ENCODE results near the gene RGSL1. TPM values are rescaled to one million over a fixed set of nuclear protein-coding genes. Genes with fewer than 3 reads are reported as not detected.
"Not testable (repeated sequence)": the region's sequence is repeated elsewhere in the genome, so short reads cannot be mapped to it uniquely, and the experiment has no call there.

The RGSL1 gene
- total RNA-seq, 2 donors from 2014 or later = not detected

- Mint-ChIP-seq H3K9me3 (peaks cover 12% of the 10 kb centered on the region), H3K27me3 (ENCODE audit: insufficient read depth) (peaks cover 10% of the 10 kb centered on the region), H3K27ac (no peak overlapping the region), H3K4me3 (no peak overlapping the region), H3K36me3 (ENCODE audit: low read depth) (no peaks in the 10 kb centered on the region), H3K4me1 (peaks cover 15% of the 10 kb centered on the region)
- Histone ChIP-seq H3K36me3 (ENCODE audit: control insufficient read depth, insufficient read depth, low read length) (no peaks in the 10 kb centered on the region), H3K4me3 (ENCODE audit: low read length) (no peak overlapping the region), H3K9me3 (ENCODE audit: control insufficient read depth, low read length) (peaks cover 6% of the 10 kb centered on the region), H3K9ac (ENCODE audit: extremely low read depth, low read length, poor library complexity, severe bottlenecking) (no peak overlapping the region), H3K4me1 (ENCODE audit: control insufficient read depth, insufficient read depth, low read length) (peaks cover 2% of the 10 kb centered on the region), H3K27ac (ENCODE audit: low read depth, low read length) (no peak overlapping the region), H3K27me3 (ENCODE audit: control insufficient read depth, insufficient read depth, low read length, poor library complexity, severe bottlenecking) (peaks cover 20% of the 10 kb centered on the region)
- 0 to 2% methylated on average over 2 to 3 of the region's 3 CpGs for WGBS, 2 experiments (ENCODE audit: insufficient coverage in 1 of 2, insufficient read length in 1 of 2)
- TF ChIP-seq, protein P1, sequence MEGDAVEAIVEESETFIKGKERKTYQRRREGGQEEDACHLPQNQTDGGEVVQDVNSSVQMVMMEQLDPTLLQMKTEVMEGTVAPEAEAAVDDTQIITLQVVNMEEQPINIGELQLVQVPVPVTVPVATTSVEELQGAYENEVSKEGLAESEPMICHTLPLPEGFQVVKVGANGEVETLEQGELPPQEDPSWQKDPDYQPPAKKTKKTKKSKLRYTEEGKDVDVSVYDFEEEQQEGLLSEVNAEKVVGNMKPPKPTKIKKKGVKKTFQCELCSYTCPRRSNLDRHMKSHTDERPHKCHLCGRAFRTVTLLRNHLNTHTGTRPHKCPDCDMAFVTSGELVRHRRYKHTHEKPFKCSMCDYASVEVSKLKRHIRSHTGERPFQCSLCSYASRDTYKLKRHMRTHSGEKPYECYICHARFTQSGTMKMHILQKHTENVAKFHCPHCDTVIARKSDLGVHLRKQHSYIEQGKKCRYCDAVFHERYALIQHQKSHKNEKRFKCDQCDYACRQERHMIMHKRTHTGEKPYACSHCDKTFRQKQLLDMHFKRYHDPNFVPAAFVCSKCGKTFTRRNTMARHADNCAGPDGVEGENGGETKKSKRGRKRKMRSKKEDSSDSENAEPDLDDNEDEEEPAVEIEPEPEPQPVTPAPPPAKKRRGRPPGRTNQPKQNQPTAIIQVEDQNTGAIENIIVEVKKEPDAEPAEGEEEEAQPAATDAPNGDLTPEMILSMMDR (conservative IDR thresholded peaks at IDR 0.05) = peak; percentile 90
- DNase-seq = peak; percentile 76
Measured at GRCh38 chr1:182446033-182446669, 3.8 kb upstream of the RGSL1 start.

DNA sequence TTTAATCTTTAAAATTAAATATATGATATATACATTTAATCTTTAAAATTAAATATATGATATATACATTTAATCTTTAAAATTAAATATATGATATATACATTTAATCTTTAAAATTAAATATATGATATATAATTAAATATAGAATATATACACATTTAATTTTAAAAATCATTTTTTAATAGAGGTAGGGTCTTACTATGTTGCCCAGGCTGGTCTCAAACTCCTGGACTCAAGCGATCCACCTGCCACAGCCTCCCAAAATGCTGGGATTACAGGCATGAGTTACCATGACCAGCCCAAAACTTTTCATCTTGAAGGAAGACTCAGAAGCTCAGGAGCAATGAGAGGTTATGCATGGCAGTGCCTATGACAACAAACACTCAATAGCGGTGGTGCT, 2.8 kb upstream of the RGSL1 start:
- not testable (repeated sequence) for H3K4me3 ChIP-seq (ENCODE audit: low read length); H3K9me3 ChIP-seq (ENCODE audit: control insufficient read depth, low read length); H3K9ac ChIP-seq (ENCODE audit: extremely low read depth, low read length, poor library complexity, severe bottlenecking); H3K4me3 Mint-ChIP-seq; H3K27ac ChIP-seq (ENCODE audit: low read depth, low read length); H3K36me3 Mint-ChIP-seq (ENCODE audit: low read depth); H3K36me3 ChIP-seq (ENCODE audit: control insufficient read depth, insufficient read depth, low read length); H3K4me1 ChIP-seq (ENCODE audit: control insufficient read depth, insufficient read depth, low read length); H3K27ac Mint-ChIP-seq; DNase-seq; H3K9me3 Mint-ChIP-seq
- H3K27me3 ChIP-seq (ENCODE audit: control insufficient read depth, insufficient read depth, low read length, poor library complexity, severe bottlenecking) = peaks cover 30% of the 10 kb centered on the region
- Mint-ChIP-seq H3K4me1 (peaks cover 15% of the 10 kb centered on the region), H3K27me3 (ENCODE audit: insufficient read depth) (peaks cover 19% of the 10 kb centered on the region)
- 92 to 93% methylated on average over 2 of the region's 2 CpGs for WGBS, 2 experiments (ENCODE audit: insufficient coverage in 1 of 2, insufficient read length in 1 of 2)

DNA sequence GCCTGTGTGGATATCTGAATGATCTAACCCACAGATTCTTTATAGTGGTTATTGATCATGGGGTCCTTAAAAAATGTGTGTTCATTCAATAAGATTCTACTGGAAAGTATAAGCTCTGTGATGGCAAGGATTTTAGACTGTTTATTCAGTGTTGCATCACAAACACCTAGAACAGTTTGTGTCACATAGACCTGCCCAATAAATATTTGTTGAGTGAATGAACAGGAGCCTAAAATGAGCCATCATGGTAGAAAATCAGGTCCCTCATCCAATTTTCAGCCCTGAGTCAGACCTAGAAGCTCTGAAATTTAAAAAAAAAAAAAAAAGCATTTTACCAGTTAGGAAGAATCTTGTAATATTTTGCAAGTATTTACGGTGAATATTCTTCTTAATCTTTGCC, 2.3 kb upstream of the RGSL1 start:
- Histone ChIP-seq H3K4me3 (ENCODE audit: low read length) (no peak overlapping the region), H3K4me1 (ENCODE audit: control insufficient read depth, insufficient read depth, low read length) (peaks cover 2% of the 10 kb centered on the region), H3K27ac (ENCODE audit: low read depth, low read length) (no peak overlapping the region), H3K27me3 (ENCODE audit: control insufficient read depth, insufficient read depth, low read length, poor library complexity, severe bottlenecking) (peaks cover 27% of the 10 kb centered on the region), H3K9ac (ENCODE audit: extremely low read depth, low read length, poor library complexity, severe bottlenecking) (no peak overlapping the region), H3K36me3 (ENCODE audit: control insufficient read depth, insufficient read depth, low read length) (no peaks in the 10 kb centered on the region), H3K9me3 (ENCODE audit: control insufficient read depth, low read length) (peaks cover 6% of the 10 kb centered on the region)
- DNase-seq = no peak
- 90 to 100% methylated on average over 1 of the region's 1 CpG for WGBS, 2 experiments (ENCODE audit: insufficient coverage in 1 of 2, insufficient read length in 1 of 2)
- H3K27ac Mint-ChIP-seq = no peak overlapping the region
- H3K4me3 Mint-ChIP-seq = no peak overlapping the region
- peaks cover 8% of the 10 kb centered on the region for H3K9me3 Mint-ChIP-seq
- H3K27me3 Mint-ChIP-seq (ENCODE audit: insufficient read depth) = peaks cover 20% of the 10 kb centered on the region
- H3K4me1 Mint-ChIP-seq = peaks cover 15% of the 10 kb centered on the region
- TF ChIP-seq, protein P1 (conservative IDR thresholded peaks at IDR 0.05) = no peak
- H3K36me3 Mint-ChIP-seq (ENCODE audit: low read depth) = no peaks in the 10 kb centered on the region

- H3K27ac Mint-ChIP-seq = no peak overlapping the region
- TF ChIP-seq, protein P1 (conservative IDR thresholded peaks at IDR 0.05) = no peak
- H3K9ac ChIP-seq (ENCODE audit: extremely low read depth, low read length, poor library complexity, severe bottlenecking) = no peak overlapping the region
- peaks cover 36% of the 10 kb centered on the region for H3K27me3 ChIP-seq (ENCODE audit: control insufficient read depth, insufficient read depth, low read length, poor library complexity, severe bottlenecking)
- H3K9me3 ChIP-seq (ENCODE audit: control insufficient read depth, low read length) = no peaks in the 10 kb centered on the region
- H3K36me3 Mint-ChIP-seq (ENCODE audit: low read depth) = no peaks in the 10 kb centered on the region
- no peak for DNase-seq
- no peak overlapping the region for H3K27ac ChIP-seq (ENCODE audit: low read depth, low read length)
- no peak overlapping the region for H3K4me3 Mint-ChIP-seq
- peaks cover 2% of the 10 kb centered on the region for H3K4me1 ChIP-seq (ENCODE audit: control insufficient read depth, insufficient read depth, low read length)
- H3K4me3 ChIP-seq (ENCODE audit: low read length) = no peak overlapping the region
- H3K4me1 Mint-ChIP-seq = peaks cover 9% of the 10 kb centered on the region
- peaks cover 2% of the 10 kb centered on the region for H3K9me3 Mint-ChIP-seq
- WGBS, 2 experiments (ENCODE audit: insufficient coverage in 1 of 2, insufficient read length in 1 of 2) = 83 to 94% methylated on average over 4 to 7 of the region's 7 CpGs
- no peaks in the 10 kb centered on the region for H3K36me3 ChIP-seq (ENCODE audit: control insufficient read depth, insufficient read depth, low read length)
- peaks cover 24% of the 10 kb centered on the region for H3K27me3 Mint-ChIP-seq (ENCODE audit: insufficient read depth)
Measured at GRCh38 chr1:182453631-182454030, 3.7 kb downstream of the RGSL1 start.
